ENCODE measurements around the gene TRPV2. TPM values are rescaled to one million over a fixed set of nuclear protein-coding genes. Genes with fewer than 3 reads are reported as not detected.
A peak's percentile ranks its signal among the peaks of the same experiment; 100 is the strongest.
"Not testable (repeated sequence)": the region's sequence is repeated elsewhere in the genome, so short reads cannot be mapped to it uniquely, and the experiment has no call there.

The TRPV2 gene
- total RNA-seq, 1 experiment from 2014 or later = 34.9 TPM

- Histone ChIP-seq H3K27me3 (ENCODE audit: control insufficient read depth, insufficient read depth, low read length) (no peaks in the 10 kb centered on the region), H3K9me3 (ENCODE audit: control insufficient read depth, insufficient read depth, low read depth, low read length) (no peaks in the 10 kb centered on the region), H3K27ac (ENCODE audit: low read length) (peak overlapping the region; percentile 97), H3K36me3 (ENCODE audit: control insufficient read depth, insufficient read depth, low read length) (peaks cover 27% of the 10 kb centered on the region), H3K4me3 (ENCODE audit: low read depth in 2 of 2, low read length in 2 of 2) (peak overlapping the region; percentile 98 to 99), H3K4me1 (ENCODE audit: control insufficient read depth, insufficient read depth, low read length) (peaks cover 31% of the 10 kb centered on the region)
- DNase-seq (ENCODE audit: low read depth, low spot score) (no peak), ATAC-seq (no peak)
- ChIA-PET CTCF (no interaction called here), POLR2A (no interaction called here)
- TF ChIP-seq REST (IDR thresholded peaks at IDR 0.05; ENCODE audit: insufficient read depth in 1 of 2, low read depth in 2 of 2, low read length in 1 of 2) = no peak
- in situ Hi-C loops (cut with HindIII; ENCODE audit: low pct_unique_long_range_greater_than_20kb, low sequenced_read_pairs) = no loop called here
- intact Hi-C loops (cut with micrococcal nuclease; ENCODE audit: unreplicated experiment) = loop anchor here (10.0 kb wide), 1 partner anchor 55 kb away; the partner anchor contains the start of gene UBB
- BruUV-seq (replicated peaks) = no TSS peak
Observed at GRCh38 chr17:16439811-16440351, 24.5 kb downstream of the TRPV2 start.

- Histone ChIP-seq H3K4me1 (ENCODE audit: control insufficient read depth, insufficient read depth, low read length) (peaks cover 31% of the 10 kb centered on the region), H3K27ac (ENCODE audit: low read length) (peak overlapping the region; percentile 97), H3K4me3 (ENCODE audit: low read depth in 2 of 2, low read length in 2 of 2) (peak overlapping the region; percentile 98 to 99), H3K36me3 (ENCODE audit: control insufficient read depth, insufficient read depth, low read length) (peaks cover 27% of the 10 kb centered on the region)
- POLR2A ChIA-PET; H3K27me3 ChIP-seq (ENCODE audit: control insufficient read depth, insufficient read depth, low read length); BruUV-seq (replicated peaks); DNase-seq (ENCODE audit: low read depth, low spot score); H3K9me3 ChIP-seq (ENCODE audit: control insufficient read depth, insufficient read depth, low read depth, low read length); in situ Hi-C loops (cut with HindIII; ENCODE audit: low pct_unique_long_range_greater_than_20kb, low sequenced_read_pairs); ATAC-seq; CTCF ChIA-PET; intact Hi-C loops (cut with micrococcal nuclease; ENCODE audit: unreplicated experiment): not testable (repeated sequence)
Observed at GRCh38 chr17:16440354-16440753, 25.0 kb downstream of the TRPV2 start.

GRCh38 chr17:16440901-16441629 lies 25.7 kb downstream of the TRPV2 start:
- no TSS peak for BruUV-seq (replicated peaks)

More at GRCh38 chr17:16440901-16441629, 25.7 kb downstream of the TRPV2 start:
- ChIA-PET POLR2A (interaction anchor here (0.6 kb wide), 1 partner anchor 653 kb away, joined by 3 read pairs; no protein-coding TSS in a partner anchor), CTCF (interaction anchor here (0.7 kb wide), 1 partner anchor 11 kb away, joined by 5 read pairs; no protein-coding TSS in a partner anchor)
- Histone ChIP-seq H3K27ac (ENCODE audit: low read length) (peak overlapping the region; percentile 97), H3K36me3 (ENCODE audit: control insufficient read depth, insufficient read depth, low read length) (peaks cover 27% of the 10 kb centered on the region), H3K9me3 (ENCODE audit: control insufficient read depth, insufficient read depth, low read depth, low read length) (no peaks in the 10 kb centered on the region), H3K4me3 (ENCODE audit: low read depth in 2 of 2, low read length in 2 of 2) (peak overlapping the region; percentile 98 to 99), H3K27me3 (ENCODE audit: control insufficient read depth, insufficient read depth, low read length) (no peaks in the 10 kb centered on the region), H3K4me1 (ENCODE audit: control insufficient read depth, insufficient read depth, low read length) (peaks cover 31% of the 10 kb centered on the region)
- no peak for DNase-seq (ENCODE audit: low read depth, low spot score)
- TF ChIP-seq POLR2AphosphoS5 (IDR thresholded peaks at IDR 0.05; ENCODE audit: low read depth, low read length) (peak; percentile 64; the same call in 1 of the 2 replicates), REST (IDR thresholded peaks at IDR 0.05; ENCODE audit: insufficient read depth in 1 of 2, low read depth in 2 of 2, low read length in 1 of 2) (no peak)
- in situ Hi-C loops (cut with HindIII; ENCODE audit: low pct_unique_long_range_greater_than_20kb, low sequenced_read_pairs) = no loop called here
- intact Hi-C loops (cut with micrococcal nuclease; ENCODE audit: unreplicated experiment) = no loop called here
- no peak for ATAC-seq
